Astrocyte (in vitro differentiated cells and primary cell): ENCODE measurements around the gene TMEM44. TPM values are rescaled to one million over a fixed set of nuclear protein-coding genes. Genes with fewer than 3 reads are reported as not detected.

ENCODE experiments used
- DNase-seq: peaks from one replicate; pipeline ENCODE4 v3.0.0-alpha.2; 2010; ENCODE audit warnings: low read depth
- FAIRE-seq: peaks from 2 replicates; lab custom pipeline; 2011; peaks lifted over from hg19 to GRCh38; lab: Jason Lieb, UNC
- H2AFZ ChIP-seq: 2 replicates; pipeline ENCODE4 v1.6.0; 2012; ENCODE audit warnings: low read depth, low read length, inconsistent platforms
- H3K27ac ChIP-seq: 2 replicates; pipeline ENCODE4 v1.5.1; 2011; ENCODE audit warnings: low read depth, low read length, inconsistent platforms
- H3K27me3 ChIP-seq: 2 replicates; pipeline ENCODE4 v1.6.0; 2011; ENCODE audit warnings: low read length, inconsistent platforms; ENCODE audit not compliant: insufficient read depth
- H3K36me3 ChIP-seq: 2 replicates; pipeline ENCODE4 v1.5.1; 2011; ENCODE audit warnings: low read length, inconsistent platforms; ENCODE audit not compliant: insufficient read depth
- H3K4me1 ChIP-seq: 2 replicates; pipeline ENCODE4 v1.5.1; 2011; ENCODE audit warnings: low read length, inconsistent platforms; ENCODE audit not compliant: insufficient read depth
- H3K4me2 ChIP-seq: 2 replicates; pipeline ENCODE4 v1.6.0; 2012; ENCODE audit warnings: low read length, inconsistent platforms
- H3K4me3 ChIP-seq: 2 replicates; pipeline ENCODE4 v1.5.1; 2011; ENCODE audit warnings: low read depth, mild to moderate bottlenecking, low read length, inconsistent platforms; ENCODE audit not compliant: insufficient read depth
- H3K79me2 ChIP-seq: 2 replicates; pipeline ENCODE4 v1.6.0; 2012; ENCODE audit warnings: mild to moderate bottlenecking, low read length, inconsistent platforms; ENCODE audit not compliant: insufficient read depth
- H3K9ac ChIP-seq: 2 replicates; pipeline ENCODE4 v1.6.0; 2012; ENCODE audit warnings: mild to moderate bottlenecking, low read length, inconsistent platforms
- H3K9me3 ChIP-seq: 2 replicates; pipeline ENCODE4 v1.5.1; 2012; ENCODE audit warnings: low read depth, mild to moderate bottlenecking, low read length, inconsistent platforms; ENCODE audit not compliant: insufficient read depth
- H4K20me1 ChIP-seq: 2 replicates; pipeline ENCODE4 v1.6.0; 2012; ENCODE audit warnings: low read length, inconsistent platforms; ENCODE audit not compliant: insufficient read depth
- H3K27ac Mint-ChIP-seq: one replicate; pipeline ENCODE4 v1.8.0; 2021; ENCODE audit warnings: mild to moderate bottlenecking, mixed read lengths; ENCODE audit not compliant: unreplicated experiment
- H3K27me3 Mint-ChIP-seq: one replicate; pipeline ENCODE4 v1.8.0; 2021; ENCODE audit warnings: low read depth, mixed read lengths; ENCODE audit not compliant: unreplicated experiment
- H3K36me3 Mint-ChIP-seq: one replicate; pipeline ENCODE4 v1.8.0; 2021; ENCODE audit warnings: low read depth, mixed read lengths; ENCODE audit not compliant: unreplicated experiment
- H3K4me1 Mint-ChIP-seq: one replicate; pipeline ENCODE4 v1.8.0; 2021; ENCODE audit warnings: low read depth, mixed read lengths; ENCODE audit not compliant: unreplicated experiment
- H3K4me3 Mint-ChIP-seq: one replicate; pipeline ENCODE4 v1.8.0; 2021; ENCODE audit warnings: mild to moderate bottlenecking, moderate library complexity, mixed read lengths; ENCODE audit not compliant: unreplicated experiment
- H3K9me3 Mint-ChIP-seq: one replicate; pipeline ENCODE4 v1.8.0; 2021; ENCODE audit warnings: mild to moderate bottlenecking, mixed read lengths; ENCODE audit not compliant: unreplicated experiment
- EZH2 ChIP-seq: IDR thresholded peaks from 2 replicates; pipeline ENCODE4 v1.6.1; 2012; ENCODE audit warnings: mild to moderate bottlenecking, low read length, inconsistent platforms; ENCODE audit not compliant: insufficient read depth
- total RNA-seq: library from RNA; stranded (reverse); gene quantifications from 2 replicates; pipeline ENCODE4 v1.2.1, GENCODE V29; 2021
- TF ChIP-seq, protein P1 (sequence below): IDR thresholded peaks from 2 replicates; pipeline ENCODE4 v1.5.1; 2011; ENCODE audit warnings: low read depth, mild to moderate bottlenecking, inconsistent platforms, low read length, moderate library complexity; ENCODE audit not compliant: insufficient read depth

TMEM44 gene
- total RNA-seq, 1 donor from 2014 or later, result 9.8 TPM

DNA sequence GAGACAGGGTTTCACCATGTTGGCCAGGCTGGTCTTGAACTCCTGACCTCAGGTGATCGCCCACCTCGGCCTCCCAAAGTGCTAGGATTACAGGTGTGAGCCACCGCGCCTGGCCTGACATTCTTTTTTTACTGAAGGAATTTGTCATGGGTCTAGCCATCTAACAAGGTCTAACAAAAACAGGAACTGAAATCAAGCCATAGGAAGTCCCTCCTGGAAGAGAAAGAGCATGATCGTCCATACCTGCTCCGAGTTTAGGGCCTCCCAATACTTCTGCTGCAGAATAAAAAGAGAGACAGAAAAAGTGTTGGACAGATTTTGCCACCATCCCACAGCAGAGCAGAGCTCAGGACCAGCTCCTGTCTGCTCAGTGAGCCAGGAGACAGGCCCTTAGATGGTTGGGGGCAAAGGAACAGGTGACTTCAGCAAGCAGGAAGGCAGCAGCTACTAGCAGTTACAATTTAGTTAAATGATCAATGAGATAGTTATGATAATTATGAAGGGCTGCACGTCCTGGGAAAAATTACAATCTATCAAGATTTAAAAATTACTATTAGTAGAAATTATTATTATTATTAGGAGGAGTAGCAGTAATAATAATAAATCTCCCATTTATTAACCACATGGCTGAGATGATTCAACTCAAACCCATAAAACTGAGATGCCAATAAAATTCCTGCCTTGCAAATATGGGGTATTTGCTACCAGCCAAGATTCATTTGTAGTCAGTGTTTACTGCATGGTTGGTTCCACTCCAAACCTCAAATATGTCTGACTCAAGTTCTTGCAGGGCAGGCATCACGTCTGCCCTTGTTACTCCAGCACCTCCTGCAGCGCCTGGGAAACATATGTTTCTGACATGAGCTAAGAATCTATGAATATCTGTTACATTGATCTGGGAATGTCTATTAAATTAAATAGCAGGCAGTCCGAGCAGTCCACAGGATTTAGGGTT, 40.1 kb downstream of the TMEM44 start:
- peaks cover 37% of the 10 kb centered on the region for H3K4me1 ChIP-seq
- no peak for TF ChIP-seq EZH2
- TF ChIP-seq, protein P1, sequence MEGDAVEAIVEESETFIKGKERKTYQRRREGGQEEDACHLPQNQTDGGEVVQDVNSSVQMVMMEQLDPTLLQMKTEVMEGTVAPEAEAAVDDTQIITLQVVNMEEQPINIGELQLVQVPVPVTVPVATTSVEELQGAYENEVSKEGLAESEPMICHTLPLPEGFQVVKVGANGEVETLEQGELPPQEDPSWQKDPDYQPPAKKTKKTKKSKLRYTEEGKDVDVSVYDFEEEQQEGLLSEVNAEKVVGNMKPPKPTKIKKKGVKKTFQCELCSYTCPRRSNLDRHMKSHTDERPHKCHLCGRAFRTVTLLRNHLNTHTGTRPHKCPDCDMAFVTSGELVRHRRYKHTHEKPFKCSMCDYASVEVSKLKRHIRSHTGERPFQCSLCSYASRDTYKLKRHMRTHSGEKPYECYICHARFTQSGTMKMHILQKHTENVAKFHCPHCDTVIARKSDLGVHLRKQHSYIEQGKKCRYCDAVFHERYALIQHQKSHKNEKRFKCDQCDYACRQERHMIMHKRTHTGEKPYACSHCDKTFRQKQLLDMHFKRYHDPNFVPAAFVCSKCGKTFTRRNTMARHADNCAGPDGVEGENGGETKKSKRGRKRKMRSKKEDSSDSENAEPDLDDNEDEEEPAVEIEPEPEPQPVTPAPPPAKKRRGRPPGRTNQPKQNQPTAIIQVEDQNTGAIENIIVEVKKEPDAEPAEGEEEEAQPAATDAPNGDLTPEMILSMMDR, result no peak
- H3K79me2 ChIP-seq, result no peaks in the 10 kb centered on the region
- H3K9ac ChIP-seq, result peak overlapping the region; percentile 82
- peaks cover 2% of the 10 kb centered on the region for H3K27me3 Mint-ChIP-seq
- H3K4me1 Mint-ChIP-seq, result peaks cover 14% of the 10 kb centered on the region
- peak overlapping the region; percentile 76 for H3K4me2 ChIP-seq
- no peaks in the 10 kb centered on the region for H3K9me3 Mint-ChIP-seq
- H3K36me3 ChIP-seq, result peaks cover 9% of the 10 kb centered on the region
- peak overlapping the region; percentile 22 for H3K4me3 Mint-ChIP-seq
- H4K20me1 ChIP-seq, result no peaks in the 10 kb centered on the region
- peak; percentile 100 for DNase-seq
- H3K27me3 ChIP-seq, result no peaks in the 10 kb centered on the region
- no peaks in the 10 kb centered on the region for H3K9me3 ChIP-seq
- FAIRE-seq, result peak; percentile 98
- no peak overlapping the region for H2AFZ ChIP-seq
- H3K27ac ChIP-seq, result peak overlapping the region; percentile 97
- peak overlapping the region; percentile 91 for H3K27ac Mint-ChIP-seq
- peaks cover 6% of the 10 kb centered on the region for H3K36me3 Mint-ChIP-seq
- no peak overlapping the region for H3K4me3 ChIP-seq

DNA sequence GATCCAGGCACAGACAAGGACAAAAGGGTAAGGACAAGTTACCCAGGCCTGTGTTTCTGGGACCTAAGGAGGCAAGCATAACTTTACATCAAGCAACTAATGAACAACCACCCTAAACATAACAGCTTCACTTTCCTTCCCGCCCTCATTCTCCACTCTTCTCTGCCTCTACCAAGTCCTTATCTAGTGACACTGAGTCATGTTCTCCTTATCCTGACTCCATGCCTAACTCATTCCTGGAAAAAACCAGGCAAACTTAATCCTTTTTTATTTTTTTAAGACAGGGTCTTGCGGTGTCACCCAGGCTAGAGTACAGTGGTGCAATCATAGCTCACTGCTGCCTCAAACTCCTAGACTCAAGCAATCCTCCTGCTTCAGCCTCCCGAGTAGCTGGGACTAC, 44.5 kb downstream of the TMEM44 start:
- peaks cover 22% of the 10 kb centered on the region for H3K4me1 Mint-ChIP-seq
- H3K27ac Mint-ChIP-seq, result peak overlapping the region; percentile 69
- no peaks in the 10 kb centered on the region for H3K27me3 ChIP-seq

More for the DNA sequence above, 44.5 kb downstream of the TMEM44 start:
- H4K20me1 ChIP-seq, result no peaks in the 10 kb centered on the region
- H3K4me2 ChIP-seq, result no peak overlapping the region
- H2AFZ ChIP-seq, result no peak overlapping the region
- H3K4me3 Mint-ChIP-seq, result peak overlapping the region; percentile 67
- DNase-seq (peak; percentile 86), FAIRE-seq (no peak)
- H3K9me3 Mint-ChIP-seq, result peaks cover 6% of the 10 kb centered on the region
- H3K79me2 ChIP-seq, result peaks cover 16% of the 10 kb centered on the region
- H3K36me3 ChIP-seq, result peaks cover 11% of the 10 kb centered on the region
- H3K36me3 Mint-ChIP-seq, result peaks cover 13% of the 10 kb centered on the region
- H3K4me1 ChIP-seq, result peaks cover 55% of the 10 kb centered on the region
- H3K27me3 Mint-ChIP-seq, result no peaks in the 10 kb centered on the region
- peak overlapping the region; percentile 96 for H3K27ac ChIP-seq
- peak overlapping the region; percentile 85 for H3K9ac ChIP-seq
- H3K4me3 ChIP-seq, result no peak overlapping the region
- TF ChIP-seq EZH2, result no peak
- TF ChIP-seq, protein P1, result no peak
- no peaks in the 10 kb centered on the region for H3K9me3 ChIP-seq
